Adrenal gland (tissue), 5 donors: Measurements from ENCODE around the gene CDK4.

Experiments used
- POLR2A ChIP-seq, 2 donors: fragments of 450-650 bp; IDR thresholded peaks; one replicate each; pipeline ENCODE4 v1.6.1; 2017; ENCODE audit warnings: antibody characterized with exemption in 2 of 2, mild to moderate bottlenecking in 2 of 2, moderate library complexity in 1 of 2
- TF ChIP-seq, protein P1 (sequence below), 6 experiments: fragments of 450-650 bp in 4 of 6; fragments of 200-600 bp in 2 of 6; sonication (generic) in 1 of 6; IDR thresholded peaks; 1 replicate in 5 of 6; 2 replicates in 1 of 6; pipeline versions ENCODE4 v1.5.1 to v1.8.0; 2016 to 2021; ENCODE audit warnings: antibody characterized with exemption in 6 of 6, mild to moderate bottlenecking in 2 of 6, moderate library complexity in 1 of 6
- donor health status: DM: no; HTN: no; CAD: no.

DNA sequence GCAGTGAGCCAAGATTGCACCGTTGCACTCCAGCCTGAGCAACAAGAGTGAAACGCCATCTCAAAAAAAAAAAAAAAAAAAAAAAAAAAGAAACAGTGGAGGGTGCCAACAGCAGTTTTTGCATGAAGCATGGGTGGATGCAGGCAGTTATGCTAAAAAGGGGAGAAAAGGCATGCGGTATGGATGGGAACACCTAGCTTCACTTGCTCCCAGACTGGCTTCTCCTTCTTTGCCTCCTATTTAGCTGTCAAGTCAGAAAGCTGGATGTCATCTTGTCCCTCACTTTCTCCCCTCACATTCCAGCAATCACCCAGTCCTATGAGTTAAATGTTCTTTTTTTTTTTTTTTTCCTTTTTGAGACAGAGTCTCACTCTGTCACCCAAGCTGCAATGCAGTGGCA lies 22.9 kb upstream of the CDK4 start:
- TF ChIP-seq, protein P1, sequence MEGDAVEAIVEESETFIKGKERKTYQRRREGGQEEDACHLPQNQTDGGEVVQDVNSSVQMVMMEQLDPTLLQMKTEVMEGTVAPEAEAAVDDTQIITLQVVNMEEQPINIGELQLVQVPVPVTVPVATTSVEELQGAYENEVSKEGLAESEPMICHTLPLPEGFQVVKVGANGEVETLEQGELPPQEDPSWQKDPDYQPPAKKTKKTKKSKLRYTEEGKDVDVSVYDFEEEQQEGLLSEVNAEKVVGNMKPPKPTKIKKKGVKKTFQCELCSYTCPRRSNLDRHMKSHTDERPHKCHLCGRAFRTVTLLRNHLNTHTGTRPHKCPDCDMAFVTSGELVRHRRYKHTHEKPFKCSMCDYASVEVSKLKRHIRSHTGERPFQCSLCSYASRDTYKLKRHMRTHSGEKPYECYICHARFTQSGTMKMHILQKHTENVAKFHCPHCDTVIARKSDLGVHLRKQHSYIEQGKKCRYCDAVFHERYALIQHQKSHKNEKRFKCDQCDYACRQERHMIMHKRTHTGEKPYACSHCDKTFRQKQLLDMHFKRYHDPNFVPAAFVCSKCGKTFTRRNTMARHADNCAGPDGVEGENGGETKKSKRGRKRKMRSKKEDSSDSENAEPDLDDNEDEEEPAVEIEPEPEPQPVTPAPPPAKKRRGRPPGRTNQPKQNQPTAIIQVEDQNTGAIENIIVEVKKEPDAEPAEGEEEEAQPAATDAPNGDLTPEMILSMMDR (IDR thresholded peaks at IDR 0.05), result no peak
- TF ChIP-seq POLR2A (IDR thresholded peaks at IDR 0.05), result no peak
